GM12892 (cell line): ENCODE data around the gene SCN2B.

Experiments
- POLR2A ChIP-seq: IDR thresholded peaks from 2 replicates; pipeline ENCODE4 v1.6.1; 2011; ENCODE audit warnings: low read depth, low read length, control low read depth
- TAF1 ChIP-seq: IDR thresholded peaks from 2 replicates; pipeline ENCODE4 v1.6.1; 2011; ENCODE audit warnings: low read depth, mild to moderate bottlenecking, control low read depth, low read length, borderline replicate concordance

- no peak for TF ChIP-seq TAF1
- no peak for TF ChIP-seq POLR2A
These were observed 33.6 kb downstream of the SCN2B start for GRCh38 chr11:118142809-118143208.
